Suppressor macrophage treated with lipopolysaccharide for 4 hours (primary cell): ENCODE results near the gene PAFAH1B1.
"Not testable (repeated sequence)": the region's sequence is repeated elsewhere in the genome, so short reads cannot be mapped to it uniquely, and the experiment has no call there.

ENCODE experiments used
- DNase-seq: peaks from one replicate; pipeline ENCODE4 v3.0.0-alpha.2; 2020

The PAFAH1B1 gene

GRCh38 chr17:2594722-2595599, 1.5 kb downstream of the PAFAH1B1 start:
- DNase-seq, result peak; percentile 5

- peak; percentile 11 for DNase-seq
Observed at GRCh38 chr17:2595716-2596115, 2.3 kb downstream of the PAFAH1B1 start.

- DNase-seq, result no peak
Observed at GRCh38 chr17:2598166-2598565, 4.7 kb downstream of the PAFAH1B1 start.

GRCh38 chr17:2602597-2603017, 9.2 kb downstream of the PAFAH1B1 start:
- DNase-seq, result no peak

GRCh38 chr17:2608350-2608913, 15.0 kb downstream of the PAFAH1B1 start:
- DNase-seq, result no peak

GRCh38 chr17:2609091-2609490, 15.6 kb downstream of the PAFAH1B1 start:
- no peak for DNase-seq

- DNase-seq, result no peak
Observed at GRCh38 chr17:2610195-2611175, 17.0 kb downstream of the PAFAH1B1 start.

- DNase-seq, result no peak
Observed at GRCh38 chr17:2611627-2612026, 18.2 kb downstream of the PAFAH1B1 start.

- no peak for DNase-seq
Observed at GRCh38 chr17:2612630-2613029, 19.2 kb downstream of the PAFAH1B1 start.

GRCh38 chr17:2613089-2613808, 19.8 kb downstream of the PAFAH1B1 start:
- DNase-seq, result peak; percentile 9

- no peak for DNase-seq
Observed at GRCh38 chr17:2615882-2616281, 22.4 kb downstream of the PAFAH1B1 start.

- DNase-seq, result no peak
Observed at GRCh38 chr17:2621241-2621640, 27.8 kb downstream of the PAFAH1B1 start.

GRCh38 chr17:2621951-2622405, 28.5 kb downstream of the PAFAH1B1 start:
- DNase-seq, result peak; percentile 2

- DNase-seq, result peak; percentile 7
Observed at GRCh38 chr17:2622721-2623301, 29.4 kb downstream of the PAFAH1B1 start.

- peak; percentile 73 for DNase-seq
Observed at GRCh38 chr17:2624292-2624731, 30.9 kb downstream of the PAFAH1B1 start.

- DNase-seq, result not testable (repeated sequence)
Observed at GRCh38 chr17:2626626-2627219, 33.3 kb downstream of the PAFAH1B1 start.

GRCh38 chr17:2628922-2629321, 35.5 kb downstream of the PAFAH1B1 start:
- peak; percentile 16 for DNase-seq

- DNase-seq, result no peak
Observed at GRCh38 chr17:2631211-2631610, 37.8 kb downstream of the PAFAH1B1 start.

GRCh38 chr17:2634361-2634960, 41.0 kb downstream of the PAFAH1B1 start:
- no peak for DNase-seq

GRCh38 chr17:2635241-2635640, 41.8 kb downstream of the PAFAH1B1 start:
- DNase-seq, result no peak

GRCh38 chr17:2635675-2636074, 42.2 kb downstream of the PAFAH1B1 start:
- DNase-seq, result no peak
